HepG2 (cell line): ENCODE measurements around the gene MTX1. TPM values are rescaled to one million over a fixed set of nuclear protein-coding genes. Genes with fewer than 3 reads are reported as not detected.

Experiments used
- BRCA1 ChIP-seq: sonication (generic); formaldehyde crosslinking; IDR thresholded peaks from 2 replicates; pipeline ENCODE4 v1.4.0; 2020; ENCODE audit warnings: missing genetic modification reagents
- HCFC1 ChIP-seq: fragments of 150-350 bp; IDR thresholded peaks from 2 replicates; pipeline ENCODE4 v1.6.1; 2014; ENCODE audit warnings: low read depth, low read length
- IKZF4 ChIP-seq: sonication (generic); formaldehyde crosslinking; IDR thresholded peaks from 2 replicates; pipeline ENCODE4 v1.5.1; 2020; ENCODE audit warnings: borderline replicate concordance, mild to moderate bottlenecking, low read depth, missing genetic modification reagents; ENCODE audit errors: not compliant biosample characterization
- KDM1A ChIP-seq: IDR thresholded peaks from 2 replicates; pipeline ENCODE4 v1.6.1; 2016; ENCODE audit warnings: missing compliant biosample characterization
- KLF15 ChIP-seq: sonication (generic); formaldehyde crosslinking; IDR thresholded peaks from 2 replicates; pipeline ENCODE4 v1.8.1; 2023; ENCODE audit warnings: borderline replicate concordance, mild to moderate bottlenecking, inconsistent platforms, missing genetic modification reagents, mixed read lengths
- NFKB2 ChIP-seq: sonication (generic); formaldehyde crosslinking; IDR thresholded peaks from 2 replicates; pipeline ENCODE4 v1.4.0; 2020; ENCODE audit warnings: missing genetic modification reagents, borderline replicate concordance
- NR2F6 ChIP-seq, 2 experiments: IDR thresholded peaks; 2 replicates each; pipeline ENCODE4 v1.6.1; 2016; ENCODE audit warnings: antibody characterized with exemption in 1 of 2, mild to moderate bottlenecking in 1 of 2
- ONECUT2 ChIP-seq: sonication (generic); formaldehyde crosslinking; IDR thresholded peaks from 2 replicates; pipeline ENCODE4 v1.4.0; 2020; ENCODE audit warnings: missing genetic modification reagents
- RXRA ChIP-seq: sonication (generic); formaldehyde crosslinking; IDR thresholded peaks from 2 replicates; pipeline ENCODE4 v1.5.1; 2020; ENCODE audit warnings: missing genetic modification reagents
- SMARCC2 ChIP-seq: fragments of 450-650 bp; IDR thresholded peaks from 2 replicates; pipeline ENCODE4 v1.6.1; 2017; ENCODE audit warnings: antibody characterized with exemption, mild to moderate bottlenecking
- SP1 ChIP-seq, 2 experiments: fragments of 450-650 bp in 1 of 2; sonication (generic) in 1 of 2; formaldehyde crosslinking in 1 of 2; IDR thresholded peaks; 2 replicates each; pipeline versions ENCODE4 v1.4.0 to v1.6.1; 2016 to 2020; ENCODE audit warnings: missing genetic modification reagents in 1 of 2
- ZBTB8A ChIP-seq: sonication (generic); formaldehyde crosslinking; IDR thresholded peaks from 2 replicates; pipeline ENCODE4 v1.4.0; 2020; ENCODE audit warnings: mild to moderate bottlenecking, low read depth, missing genetic modification reagents, borderline replicate concordance
- ZFAT ChIP-seq: sonication (generic); formaldehyde crosslinking; conservative IDR thresholded peaks from 2 replicates; pipeline ENCODE4 v1.8.1; 2023; ENCODE audit warnings: missing genetic modification reagents, inconsistent platforms
- ZNF12 ChIP-seq: sonication (generic); formaldehyde crosslinking; IDR thresholded peaks from 2 replicates; pipeline ENCODE4 v1.5.0; 2020; ENCODE audit warnings: missing genetic modification reagents
- ZNF292 ChIP-seq: sonication (generic); formaldehyde crosslinking; IDR thresholded peaks from 2 replicates; pipeline ENCODE4 v1.8.1; 2022; ENCODE audit warnings: mild to moderate bottlenecking, low read depth, missing genetic modification reagents, borderline replicate concordance
- ZNF33B ChIP-seq: sonication (generic); formaldehyde crosslinking; IDR thresholded peaks from 2 replicates; pipeline ENCODE4 v1.5.1; 2020; ENCODE audit warnings: mild to moderate bottlenecking, missing genetic modification reagents
- ZNF441 ChIP-seq: sonication (generic); formaldehyde crosslinking; IDR thresholded peaks from 2 replicates; pipeline ENCODE4 v1.7.0; 2021; ENCODE audit warnings: missing genetic modification reagents, borderline replicate concordance
- ZNF564 ChIP-seq: sonication (generic); formaldehyde crosslinking; IDR thresholded peaks from 2 replicates; pipeline ENCODE4 v1.8.1; 2023; ENCODE audit warnings: mild to moderate bottlenecking, missing genetic modification reagents
- ZNF772 ChIP-seq: sonication (generic); formaldehyde crosslinking; IDR thresholded peaks from 2 replicates; pipeline ENCODE4 v1.5.0; 2020; ENCODE audit warnings: mild to moderate bottlenecking, missing genetic modification reagents
- ZNF788 ChIP-seq: sonication (generic); formaldehyde crosslinking; IDR thresholded peaks from 2 replicates; pipeline ENCODE4 v1.5.0; 2020; ENCODE audit warnings: mild to moderate bottlenecking, missing genetic modification reagents, borderline replicate concordance
- polyA plus RNA-seq, 8 experiments: library from polyadenylated mRNA; depleted of rRNA in 3 of 8; stranded (reverse) in 7 of 8; unstranded in 1 of 8; fragments of >200 nt; fragmentation: Illumina TruSeq in 4 of 8; extraction: Trizol in 4 of 8; gene quantifications; 2 replicates each; pipeline versions ENCODE4 v1.2.1 to v1.2.3, GENCODE V29; 2011 to 2016; ENCODE audit warnings: low read depth in 4 of 8, missing spikeins in 1 of 8, mixed read lengths in 1 of 8; ENCODE audit not compliant: insufficient read depth in 1 of 8
- total RNA-seq, 5 experiments: library from RNA; depleted of rRNA; stranded (reverse); fragments of >200 nt; fragmentation: Illumina TruSeq; extraction: Trizol; gene quantifications; 2 replicates each; pipeline ENCODE4 v1.2.3, GENCODE V29; 2016; ENCODE audit warnings: low read depth in 1 of 5
- TF ChIP-seq, protein P1 (sequence below): sonication (generic); formaldehyde crosslinking; IDR thresholded peaks from 2 replicates; pipeline ENCODE4 v1.5.0; 2020; ENCODE audit warnings: mild to moderate bottlenecking, missing genetic modification reagents
- TF ChIP-seq, protein P2 (sequence below): sonication (generic); formaldehyde crosslinking; conservative IDR thresholded peaks from 2 replicates; pipeline ENCODE4 v1.4.0; 2020; ENCODE audit warnings: missing genetic modification reagents
- TF ChIP-seq, protein P3 (sequence below): sonication (generic); formaldehyde crosslinking; IDR thresholded peaks from 2 replicates; pipeline ENCODE4 v1.5.0; 2020; ENCODE audit warnings: missing genetic modification reagents, mild to moderate bottlenecking, borderline replicate concordance
- TF ChIP-seq, protein P4 (sequence below): sonication (generic); formaldehyde crosslinking; IDR thresholded peaks from 2 replicates; pipeline ENCODE4 v1.5.1; 2020; ENCODE audit warnings: mild to moderate bottlenecking, moderate library complexity, missing genetic modification reagents

Gene MTX1
- total and polyA plus RNA-seq, 2 of the 13 experiments (the other 11 are each of a cell fraction or from before 2014, with no cell fraction given) = 64.5 to 72.6 TPM

DNA sequence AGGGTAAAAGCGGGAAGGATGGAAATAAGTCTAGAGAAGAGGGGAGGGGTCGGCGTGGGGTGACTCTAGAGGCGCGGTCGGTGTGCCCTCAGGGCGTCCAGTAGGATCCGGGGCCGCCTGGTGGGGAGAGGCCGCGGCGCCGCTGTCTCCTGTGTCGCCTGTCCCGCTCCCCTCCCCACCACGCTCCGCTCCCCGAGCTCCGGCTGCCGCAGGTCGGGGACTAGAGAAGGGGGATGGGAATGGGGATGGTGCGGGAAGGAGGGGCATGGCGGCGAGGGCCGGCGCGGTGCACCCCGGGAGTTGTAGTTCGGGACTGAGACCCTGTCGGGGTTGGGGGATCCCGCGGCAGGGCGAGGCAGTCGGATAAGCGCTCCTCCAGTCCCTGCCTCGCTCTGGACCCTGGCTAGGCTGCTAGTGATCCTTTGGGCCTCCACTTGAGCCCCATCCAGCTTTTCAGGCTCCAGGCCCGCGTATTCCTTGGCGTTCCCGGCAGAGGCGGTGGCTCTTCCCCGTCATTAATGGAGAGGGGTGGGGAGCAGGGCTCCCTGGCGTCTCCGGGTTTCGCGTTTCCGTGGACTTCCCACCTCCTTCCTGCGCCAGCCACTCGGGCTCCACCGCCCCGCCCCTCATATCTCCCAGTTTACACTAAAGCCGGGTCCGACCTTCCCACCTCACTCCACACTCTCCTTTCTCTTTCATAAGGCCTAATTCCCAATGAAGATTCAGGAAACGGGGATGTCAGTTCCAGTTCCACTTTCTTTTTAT lies 46.9 kb downstream of the MTX1 start, which contains the start of gene ENTREP3 (continued):
- TF ChIP-seq, protein P1, sequence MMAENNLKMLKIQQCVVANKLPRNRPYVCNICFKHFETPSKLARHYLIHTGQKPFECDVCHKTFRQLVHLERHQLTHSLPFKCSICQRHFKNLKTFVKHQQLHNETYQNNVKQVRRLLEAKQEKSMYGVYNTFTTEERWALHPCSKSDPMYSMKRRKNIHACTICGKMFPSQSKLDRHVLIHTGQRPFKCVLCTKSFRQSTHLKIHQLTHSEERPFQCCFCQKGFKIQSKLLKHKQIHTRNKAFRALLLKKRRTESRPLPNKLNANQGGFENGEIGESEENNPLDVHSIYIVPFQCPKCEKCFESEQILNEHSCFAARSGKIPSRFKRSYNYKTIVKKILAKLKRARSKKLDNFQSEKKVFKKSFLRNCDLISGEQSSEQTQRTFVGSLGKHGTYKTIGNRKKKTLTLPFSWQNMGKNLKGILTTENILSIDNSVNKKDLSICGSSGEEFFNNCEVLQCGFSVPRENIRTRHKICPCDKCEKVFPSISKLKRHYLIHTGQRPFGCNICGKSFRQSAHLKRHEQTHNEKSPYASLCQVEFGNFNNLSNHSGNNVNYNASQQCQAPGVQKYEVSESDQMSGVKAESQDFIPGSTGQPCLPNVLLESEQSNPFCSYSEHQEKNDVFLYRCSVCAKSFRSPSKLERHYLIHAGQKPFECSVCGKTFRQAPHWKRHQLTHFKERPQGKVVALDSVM = no peak
- TF ChIP-seq, protein P2, sequence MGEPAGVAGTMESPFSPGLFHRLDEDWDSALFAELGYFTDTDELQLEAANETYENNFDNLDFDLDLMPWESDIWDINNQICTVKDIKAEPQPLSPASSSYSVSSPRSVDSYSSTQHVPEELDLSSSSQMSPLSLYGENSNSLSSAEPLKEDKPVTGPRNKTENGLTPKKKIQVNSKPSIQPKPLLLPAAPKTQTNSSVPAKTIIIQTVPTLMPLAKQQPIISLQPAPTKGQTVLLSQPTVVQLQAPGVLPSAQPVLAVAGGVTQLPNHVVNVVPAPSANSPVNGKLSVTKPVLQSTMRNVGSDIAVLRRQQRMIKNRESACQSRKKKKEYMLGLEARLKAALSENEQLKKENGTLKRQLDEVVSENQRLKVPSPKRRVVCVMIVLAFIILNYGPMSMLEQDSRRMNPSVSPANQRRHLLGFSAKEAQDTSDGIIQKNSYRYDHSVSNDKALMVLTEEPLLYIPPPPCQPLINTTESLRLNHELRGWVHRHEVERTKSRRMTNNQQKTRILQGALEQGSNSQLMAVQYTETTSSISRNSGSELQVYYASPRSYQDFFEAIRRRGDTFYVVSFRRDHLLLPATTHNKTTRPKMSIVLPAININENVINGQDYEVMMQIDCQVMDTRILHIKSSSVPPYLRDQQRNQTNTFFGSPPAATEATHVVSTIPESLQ = no peak
- TF ChIP-seq ONECUT2 (CRISPR knock-in tag) (no peak), NR2F6 (IDR thresholded peaks at IDR 0.05) (no peak), NR2F6 (CRISPR knock-in tag; IDR thresholded peaks at IDR 0.05) (peak; percentile 14; the same call in 1 of the 2 replicates), ZBTB8A (no peak), BRCA1 (CRISPR knock-in tag) (no peak), ZFAT (CRISPR knock-in tag) (no peak), KLF15 (CRISPR knock-in tag) (no peak), ZNF441 (CRISPR knock-in tag) (no peak), ZNF292 (CRISPR knock-in tag) (no peak), RXRA (CRISPR knock-in tag) (peak; percentile 40; the same call in 1 of the 2 replicates), IKZF4 (CRISPR knock-in tag) (no peak), HCFC1 (peak; percentile 87), NFKB2 (CRISPR knock-in tag) (peak; percentile 89; the same call in 1 of the 2 replicates), ZNF564 (CRISPR knock-in tag) (no peak), SP1 (IDR thresholded peaks at IDR 0.05) (no peak), SP1 (CRISPR knock-in tag; IDR thresholded peaks at IDR 0.05) (peak; percentile 22; the same call in 1 of the 2 replicates), KDM1A (no peak), SMARCC2 (no peak), ZNF12 (CRISPR knock-in tag) (peak; percentile 50; the same call in 1 of the 2 replicates), ZNF33B (CRISPR knock-in tag) (no peak), ZNF772 (CRISPR knock-in tag) (no peak), ZNF788 (CRISPR knock-in tag) (peak; percentile 34; the same call in 1 of the 2 replicates)
- TF ChIP-seq, protein P3, sequence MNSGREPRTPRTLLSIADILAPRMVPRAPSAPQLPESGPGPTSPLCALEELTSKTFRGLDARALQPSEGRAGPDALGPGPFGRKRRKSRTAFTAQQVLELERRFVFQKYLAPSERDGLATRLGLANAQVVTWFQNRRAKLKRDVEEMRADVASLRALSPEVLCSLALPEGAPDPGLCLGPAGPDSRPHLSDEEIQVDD (CRISPR knock-in tag) = no peak
- TF ChIP-seq, protein P4, sequence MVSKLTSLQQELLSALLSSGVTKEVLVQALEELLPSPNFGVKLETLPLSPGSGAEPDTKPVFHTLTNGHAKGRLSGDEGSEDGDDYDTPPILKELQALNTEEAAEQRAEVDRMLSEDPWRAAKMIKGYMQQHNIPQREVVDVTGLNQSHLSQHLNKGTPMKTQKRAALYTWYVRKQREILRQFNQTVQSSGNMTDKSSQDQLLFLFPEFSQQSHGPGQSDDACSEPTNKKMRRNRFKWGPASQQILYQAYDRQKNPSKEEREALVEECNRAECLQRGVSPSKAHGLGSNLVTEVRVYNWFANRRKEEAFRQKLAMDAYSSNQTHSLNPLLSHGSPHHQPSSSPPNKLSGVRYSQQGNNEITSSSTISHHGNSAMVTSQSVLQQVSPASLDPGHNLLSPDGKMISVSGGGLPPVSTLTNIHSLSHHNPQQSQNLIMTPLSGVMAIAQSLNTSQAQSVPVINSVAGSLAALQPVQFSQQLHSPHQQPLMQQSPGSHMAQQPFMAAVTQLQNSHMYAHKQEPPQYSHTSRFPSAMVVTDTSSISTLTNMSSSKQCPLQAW (CRISPR knock-in tag) = peak; percentile 78
